IPS-18c (cell line): Measurements from ENCODE around the gene EPS8.

Experiments used
- H3K4me3 ChIP-seq: 2 replicates; pipeline ENCODE4 v1.7.0; 2013; ENCODE audit warnings: low read depth, mild to moderate bottlenecking, low read length, moderate library complexity; ENCODE audit not compliant: insufficient read depth
- H3K9me3 ChIP-seq: one replicate; pipeline ENCODE4 v1.6.1; 2013; ENCODE audit warnings: mild to moderate bottlenecking, low read length, moderate library complexity; ENCODE audit not compliant: control insufficient read depth, insufficient read depth

Gene EPS8

DNA sequence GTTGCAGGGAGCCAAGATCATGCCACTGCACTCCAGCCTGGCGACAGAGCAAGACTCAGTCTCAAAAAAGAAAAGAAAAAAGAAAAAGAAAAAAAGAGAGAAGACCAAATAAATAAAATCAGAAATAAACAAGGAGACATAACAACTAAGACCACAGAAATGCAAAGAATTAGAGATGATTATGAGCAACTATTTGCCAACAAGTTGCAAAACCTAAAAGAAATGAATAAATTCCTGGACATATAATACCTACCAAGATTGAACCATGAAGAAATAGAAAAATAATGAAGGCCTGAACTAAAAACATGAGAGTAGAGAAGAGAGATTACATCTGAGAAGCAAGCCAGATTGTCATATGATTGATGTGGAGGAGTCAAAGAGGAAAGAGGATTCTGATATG is 17.6 kb upstream of the EPS8 start:
- no peaks in the 10 kb centered on the region for H3K9me3 ChIP-seq
- H3K4me3 ChIP-seq: no peak overlapping the region

DNA sequence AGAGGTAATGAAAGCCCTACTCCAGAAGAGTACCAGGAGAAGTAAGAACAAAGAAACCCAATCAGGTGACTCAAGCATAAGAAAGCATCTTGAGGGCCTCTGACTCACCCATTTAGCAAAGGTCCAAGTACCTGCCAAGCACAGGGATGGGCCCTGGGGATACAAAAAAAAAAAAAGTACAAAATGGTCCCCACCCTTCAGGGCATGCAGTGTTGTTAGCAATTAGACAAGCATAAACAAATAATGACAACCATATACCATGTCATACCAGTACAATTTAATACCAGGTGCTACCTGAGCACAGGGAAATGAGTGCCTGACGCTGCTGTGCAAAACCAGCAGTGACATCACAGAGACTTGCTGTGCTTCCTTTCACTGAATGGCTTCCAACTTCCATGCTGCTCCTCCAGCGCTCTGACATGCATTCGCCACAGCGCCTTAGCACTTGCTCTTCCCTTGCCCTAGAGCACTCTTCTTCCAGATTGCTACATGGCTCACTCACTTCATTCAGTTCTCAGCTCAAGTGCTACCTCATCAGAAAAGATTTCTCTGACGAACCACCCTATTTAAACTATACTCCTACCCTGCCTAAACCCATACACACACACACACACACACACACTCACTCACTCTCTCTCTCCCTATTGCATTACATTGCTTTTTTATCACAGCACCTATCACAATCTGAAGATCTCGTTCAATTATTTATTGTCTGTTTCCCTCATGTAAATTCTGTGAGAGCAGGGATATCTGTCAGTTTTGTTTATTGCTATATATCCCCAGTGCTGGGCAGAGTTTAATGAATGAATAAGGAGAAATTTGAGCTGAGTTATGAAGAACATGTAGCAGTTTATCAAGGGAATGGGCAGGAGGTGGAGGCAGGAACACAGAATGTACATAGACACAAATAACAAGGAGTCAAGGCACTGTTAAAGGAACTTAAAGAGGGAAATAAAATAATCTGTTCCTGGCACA is 12.9 kb upstream of the EPS8 start:
- Histone ChIP-seq H3K9me3 (no peaks in the 10 kb centered on the region), H3K4me3 (no peak overlapping the region)

DNA sequence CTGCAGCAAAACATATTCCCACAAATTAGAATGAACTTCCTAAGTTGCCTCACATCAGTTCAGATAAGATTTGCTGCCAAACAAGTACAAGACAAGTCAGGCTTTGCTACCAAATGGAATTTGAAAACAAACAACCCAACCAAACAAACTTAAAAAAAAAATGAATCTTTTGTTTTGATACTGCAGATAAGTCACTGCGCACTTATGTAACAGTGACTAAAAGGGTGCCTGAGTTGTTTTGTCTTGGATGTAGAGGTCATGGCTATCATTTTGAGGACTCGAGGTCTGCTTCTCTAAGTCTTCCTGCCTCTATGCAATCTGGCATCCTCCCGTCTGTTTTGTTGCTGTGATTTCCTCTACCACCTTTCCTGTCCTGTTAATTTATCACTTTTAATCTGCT is 11.1 kb upstream of the EPS8 start:
- Histone ChIP-seq H3K9me3 (no peaks in the 10 kb centered on the region), H3K4me3 (no peak overlapping the region)

DNA sequence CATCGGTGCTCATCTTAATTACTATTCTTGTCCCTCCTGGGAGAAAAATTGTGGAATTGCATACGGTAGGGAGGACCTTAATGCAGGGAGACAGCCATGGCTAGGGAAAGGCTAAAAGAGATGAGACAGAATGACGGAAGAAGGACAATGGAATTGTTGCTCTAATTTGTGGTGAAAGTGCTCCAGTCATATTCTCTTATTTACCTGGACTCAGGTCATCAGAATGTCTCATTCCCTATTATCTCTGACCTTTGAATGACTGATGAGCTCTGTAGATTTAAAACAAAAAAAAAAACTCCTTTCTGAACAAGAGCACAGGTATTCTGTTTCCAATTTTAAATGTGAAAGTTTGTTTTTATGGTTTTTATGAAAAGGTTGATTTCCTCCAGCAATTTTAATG is 8.6 kb upstream of the EPS8 start:
- H3K4me3 ChIP-seq: no peak overlapping the region
- H3K9me3 ChIP-seq: no peaks in the 10 kb centered on the region

DNA sequence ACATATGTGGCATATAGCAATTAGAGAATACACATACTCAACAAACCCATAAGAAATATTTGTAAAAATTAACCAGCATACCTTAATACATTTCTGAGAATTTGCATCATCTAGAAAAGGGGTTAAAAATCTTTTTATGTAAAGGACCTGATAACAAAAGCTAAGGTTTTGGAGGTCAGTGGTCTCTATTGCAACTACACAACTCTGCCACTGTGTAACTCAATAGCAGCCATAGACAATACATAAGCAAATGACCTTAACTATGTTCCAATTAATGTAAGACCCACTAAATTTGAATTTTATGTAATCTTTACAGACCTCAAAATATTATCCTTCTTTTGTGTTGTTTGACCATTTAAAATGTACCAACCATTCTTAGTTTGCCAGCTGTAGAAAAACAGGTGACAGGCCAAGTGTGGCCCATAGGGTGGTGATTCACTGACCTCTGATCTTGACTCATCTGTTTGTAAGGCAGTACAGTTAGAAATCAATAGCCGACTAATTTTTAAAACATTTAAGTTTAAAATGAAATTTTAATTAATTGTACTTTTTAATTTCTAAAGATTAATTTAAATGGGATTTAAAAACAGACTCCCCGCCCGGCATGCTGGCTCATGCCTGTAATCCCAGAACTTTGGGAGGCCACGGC is 7.4 kb upstream of the EPS8 start:
- Histone ChIP-seq H3K9me3 (no peaks in the 10 kb centered on the region), H3K4me3 (no peak overlapping the region)

DNA sequence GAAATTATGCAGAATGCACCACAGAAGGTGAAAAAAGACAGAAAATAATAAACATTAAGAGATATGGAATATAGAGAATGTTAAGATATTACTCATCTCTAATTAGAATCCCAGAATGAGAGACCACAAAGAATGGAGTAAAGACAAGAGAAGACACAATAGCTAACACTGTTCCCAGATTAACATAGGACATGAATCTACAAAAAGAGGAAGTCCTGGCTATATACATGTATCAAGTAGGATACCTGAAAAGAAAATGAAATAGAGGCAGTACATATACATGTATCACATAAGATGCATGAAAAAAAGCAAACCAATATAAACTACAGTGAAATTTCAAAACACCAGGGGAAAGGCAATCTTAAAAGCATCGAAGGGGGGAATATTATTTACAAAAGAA is 5.6 kb upstream of the EPS8 start:
- H3K9me3 ChIP-seq: no peaks in the 10 kb centered on the region

DNA sequence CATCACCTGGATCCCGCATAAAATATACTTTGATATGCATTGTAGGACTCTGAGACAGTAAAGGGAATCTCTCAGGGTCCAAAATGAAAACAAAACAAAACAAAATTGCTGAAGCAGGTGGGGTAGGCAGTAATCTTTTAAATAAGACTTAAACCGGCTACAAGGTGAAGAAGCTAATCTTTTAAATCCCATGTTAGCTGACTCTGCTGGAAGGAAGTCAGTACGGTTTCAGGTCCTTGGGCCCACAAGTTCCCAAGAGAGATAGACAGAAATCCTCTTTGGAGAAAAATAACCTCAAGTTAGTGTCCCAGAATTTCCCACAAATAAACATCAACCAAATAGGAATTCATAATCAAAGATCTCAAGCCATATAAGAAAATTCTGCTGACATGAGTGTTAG is 5.0 kb upstream of the EPS8 start:
- no peak overlapping the region for H3K4me3 ChIP-seq
- H3K9me3 ChIP-seq: no peaks in the 10 kb centered on the region

More for the DNA sequence above, 5.6 kb upstream of the EPS8 start:
- H3K4me3 ChIP-seq: no peak overlapping the region

DNA sequence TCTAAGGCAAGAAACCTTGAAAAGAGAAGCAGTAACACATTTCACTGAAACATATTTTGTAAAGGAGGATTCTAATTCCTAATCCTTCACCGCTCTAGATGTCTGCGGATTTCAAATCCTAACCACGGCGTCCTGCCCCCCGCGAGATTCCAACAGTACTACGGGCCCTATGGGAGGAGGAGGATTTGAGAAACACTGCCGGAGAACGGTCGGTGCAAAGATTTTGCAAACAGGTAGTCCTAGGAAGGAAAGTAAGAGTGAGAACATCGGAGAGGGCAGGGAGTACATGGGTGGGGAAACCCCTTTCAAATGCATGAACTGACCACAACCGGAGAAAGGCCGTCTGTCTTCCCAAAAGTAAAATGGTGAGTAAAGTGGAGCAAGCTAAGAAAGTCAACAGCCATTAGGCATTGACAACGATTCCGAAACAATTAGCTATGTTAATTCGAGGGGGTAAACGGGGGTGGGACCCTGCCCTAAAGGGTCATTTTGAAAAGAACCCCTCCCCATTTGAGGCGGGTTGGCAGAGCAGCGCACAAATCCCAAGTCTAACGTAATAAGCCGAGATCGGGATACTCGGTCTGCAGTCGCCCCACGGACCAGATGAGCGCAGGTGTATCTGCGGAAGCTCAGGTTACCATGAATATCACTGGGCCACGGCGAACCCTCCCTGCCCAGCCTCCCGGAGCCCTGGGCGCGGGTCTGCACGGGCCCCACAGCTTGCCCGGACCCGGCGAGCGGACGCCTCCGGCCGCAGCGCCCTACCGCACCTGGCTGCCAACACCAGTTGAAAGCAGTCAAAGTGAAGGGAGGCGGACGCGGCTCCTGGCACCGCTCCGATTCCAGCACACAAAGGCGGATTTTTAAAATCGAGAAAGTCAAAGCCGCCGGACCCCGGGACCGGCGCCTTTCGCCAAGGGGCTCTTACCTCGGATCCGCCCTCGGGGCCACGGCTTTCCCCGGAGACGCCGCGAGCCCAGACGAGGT is 662 bp downstream of the EPS8 start:
- no peaks in the 10 kb centered on the region for H3K9me3 ChIP-seq
- peak overlapping the region; percentile 78 for H3K4me3 ChIP-seq

DNA sequence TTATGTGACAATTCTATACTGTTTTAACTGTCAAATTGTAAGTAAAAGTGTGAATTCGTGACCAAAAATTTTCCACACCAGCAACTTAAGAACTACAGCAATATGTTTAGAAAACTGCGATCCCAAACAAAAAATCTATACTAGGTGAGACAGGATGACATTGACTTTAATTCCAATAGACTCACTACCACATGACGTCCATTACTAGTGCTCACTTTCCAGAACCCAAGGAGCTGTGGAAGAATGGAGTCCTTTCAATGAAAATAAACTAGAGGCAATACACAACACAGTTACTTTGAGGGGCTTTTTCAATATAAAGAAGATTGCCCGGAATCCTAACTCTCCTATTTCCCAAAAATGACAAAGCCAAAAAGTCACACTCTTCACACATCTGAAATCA is 1.4 kb downstream of the EPS8 start:
- Histone ChIP-seq H3K9me3 (no peaks in the 10 kb centered on the region), H3K4me3 (peak overlapping the region; percentile 78; the same call in 1 of the 2 replicates)

DNA sequence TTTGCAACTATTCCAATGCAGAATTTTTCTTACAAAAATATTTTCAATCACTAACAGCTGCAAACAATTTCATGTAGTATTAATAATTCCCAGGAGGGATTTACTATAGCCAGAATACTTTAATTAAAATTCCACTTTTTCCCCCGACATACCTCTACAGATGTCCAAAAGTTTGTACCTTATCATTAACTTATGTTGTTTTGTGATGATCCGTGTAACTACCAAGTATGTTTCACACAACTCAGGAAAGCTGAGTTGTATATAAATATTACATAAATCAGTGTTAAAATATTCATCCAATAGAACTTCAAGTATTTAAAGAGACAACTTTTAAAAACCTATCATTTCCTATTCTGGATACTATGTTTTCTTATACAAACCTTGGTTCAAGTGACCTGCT is 2.4 kb downstream of the EPS8 start:
- H3K9me3 ChIP-seq: no peaks in the 10 kb centered on the region
- H3K4me3 ChIP-seq: no peak overlapping the region

DNA sequence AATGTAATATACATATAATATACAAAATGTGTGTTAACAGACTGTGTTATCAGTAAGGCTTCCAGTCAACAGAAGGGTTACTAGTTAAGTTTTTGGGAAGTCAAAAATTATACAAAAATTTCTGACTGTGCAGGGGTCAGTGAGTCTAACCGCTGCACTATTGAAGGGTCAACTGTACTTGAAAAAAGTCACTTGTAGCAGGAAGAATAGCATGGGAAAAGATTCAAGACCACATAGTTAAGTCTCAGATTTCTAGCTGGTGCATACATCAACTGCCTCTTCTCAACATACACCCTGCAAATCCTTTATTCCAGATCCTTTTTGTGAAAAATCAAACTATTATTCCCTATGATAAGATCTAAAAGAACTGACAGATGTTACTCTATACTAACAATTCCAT is 5.9 kb downstream of the EPS8 start:
- no peak overlapping the region for H3K4me3 ChIP-seq
- H3K9me3 ChIP-seq: no peaks in the 10 kb centered on the region

DNA sequence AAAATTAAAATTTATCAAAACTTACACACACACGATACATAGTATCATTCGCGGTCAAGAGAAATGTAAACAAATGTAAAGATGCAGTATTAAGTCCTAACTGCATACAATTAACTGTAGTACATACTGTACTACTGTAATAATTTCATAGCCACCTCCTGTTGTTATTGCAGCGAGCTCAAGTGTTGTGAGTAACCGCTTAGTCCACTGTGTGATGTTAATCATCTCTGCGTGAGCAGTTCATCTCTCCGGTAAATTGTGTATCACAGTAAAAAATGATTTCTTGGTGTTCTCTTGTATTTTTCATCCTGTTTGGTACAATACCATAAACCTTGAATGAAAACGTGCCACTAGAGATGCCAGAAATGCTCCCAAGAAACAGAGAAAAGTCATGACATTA is 6.5 kb downstream of the EPS8 start:
- H3K4me3 ChIP-seq: no peak overlapping the region

DNA sequence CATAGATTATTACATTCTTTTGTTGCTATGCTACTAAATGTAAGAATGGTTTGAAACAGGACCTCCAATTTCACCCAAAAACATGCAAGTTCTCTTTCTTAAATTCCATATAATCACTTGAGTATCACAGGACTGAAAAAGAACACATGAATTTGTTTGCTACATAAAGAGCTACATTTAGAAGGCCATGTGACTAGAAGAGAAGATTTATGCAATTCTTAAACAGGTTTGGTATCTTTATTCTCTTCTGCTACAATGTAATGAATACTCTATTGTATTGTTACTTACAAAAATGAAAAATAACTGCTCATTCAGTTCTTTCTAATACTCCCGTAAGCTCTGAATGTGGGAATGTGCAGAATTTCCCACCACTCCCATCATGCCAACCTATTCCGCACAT is 9.3 kb downstream of the EPS8 start:
- Histone ChIP-seq H3K9me3 (no peaks in the 10 kb centered on the region), H3K4me3 (no peak overlapping the region)

More for the DNA sequence above, 6.5 kb downstream of the EPS8 start:
- no peaks in the 10 kb centered on the region for H3K9me3 ChIP-seq

DNA sequence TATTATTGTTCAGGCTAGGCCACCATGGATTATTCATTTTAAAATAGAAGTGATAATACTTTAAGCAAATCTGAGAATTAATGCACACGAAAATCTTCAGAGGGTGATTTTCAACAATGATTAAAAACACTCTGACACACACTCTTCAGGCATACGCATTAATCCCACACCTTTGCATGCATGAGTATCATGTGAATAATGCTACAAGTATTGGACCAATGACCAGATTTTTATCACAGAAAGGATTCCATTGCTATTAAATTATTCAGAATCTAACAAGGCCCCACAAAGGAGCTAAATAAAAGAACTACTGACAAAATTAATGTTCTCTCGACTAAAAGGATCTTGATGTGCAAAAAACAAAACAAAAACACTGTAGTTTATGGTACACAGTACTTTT is 11.1 kb downstream of the EPS8 start:
- Histone ChIP-seq H3K4me3 (no peak overlapping the region), H3K9me3 (no peaks in the 10 kb centered on the region)

DNA sequence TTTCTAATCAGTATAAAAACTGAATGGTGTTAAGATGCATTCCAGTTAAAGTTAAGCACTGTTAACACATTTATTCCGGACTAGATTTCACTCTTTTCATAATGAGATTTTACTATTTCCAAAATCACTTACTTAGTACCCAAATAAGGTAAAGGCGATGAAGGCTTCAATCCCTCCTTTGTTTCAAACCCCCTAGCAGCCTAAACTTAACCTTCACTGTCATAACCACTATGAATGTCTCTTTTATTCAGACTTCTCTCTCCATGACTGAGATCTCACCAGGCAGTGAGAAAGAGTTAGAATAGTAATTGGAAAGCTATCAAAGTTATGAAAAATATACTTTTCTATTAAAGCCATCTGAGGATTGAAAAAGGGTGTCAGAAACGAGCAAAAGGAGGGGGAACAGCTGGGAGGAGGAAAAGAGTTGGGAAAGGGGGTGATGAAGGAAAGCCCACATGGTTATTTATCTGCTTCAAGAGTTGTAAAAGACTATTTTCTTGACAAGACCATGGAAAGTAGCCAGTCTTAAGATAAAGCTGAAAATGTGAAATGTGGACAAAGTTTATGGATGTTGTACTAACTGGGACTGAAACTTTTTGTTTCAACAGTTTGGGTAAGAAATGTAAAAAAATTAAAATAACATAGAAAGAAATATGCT is 11.7 kb downstream of the EPS8 start:
- H3K4me3 ChIP-seq: no peak overlapping the region
- no peaks in the 10 kb centered on the region for H3K9me3 ChIP-seq

DNA sequence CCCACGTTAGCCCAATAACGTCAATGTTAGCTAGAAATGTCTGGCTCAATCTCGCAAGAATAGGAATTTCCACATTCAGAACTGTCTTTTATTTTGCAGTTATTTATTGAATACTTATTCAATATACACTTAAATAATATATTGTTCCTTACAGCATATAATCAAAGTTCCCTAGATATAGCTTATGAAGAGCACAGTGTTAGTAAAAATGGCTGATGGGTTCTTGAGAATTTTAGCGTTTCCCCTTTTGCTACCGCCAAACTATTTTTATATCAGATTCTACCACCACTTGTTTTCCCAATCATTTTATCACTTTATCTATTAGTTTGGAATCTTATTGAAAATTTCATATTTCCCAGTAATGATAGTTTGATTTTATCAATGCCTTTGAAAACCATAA is 12.7 kb downstream of the EPS8 start:
- Histone ChIP-seq H3K9me3 (no peaks in the 10 kb centered on the region), H3K4me3 (no peak overlapping the region)

DNA sequence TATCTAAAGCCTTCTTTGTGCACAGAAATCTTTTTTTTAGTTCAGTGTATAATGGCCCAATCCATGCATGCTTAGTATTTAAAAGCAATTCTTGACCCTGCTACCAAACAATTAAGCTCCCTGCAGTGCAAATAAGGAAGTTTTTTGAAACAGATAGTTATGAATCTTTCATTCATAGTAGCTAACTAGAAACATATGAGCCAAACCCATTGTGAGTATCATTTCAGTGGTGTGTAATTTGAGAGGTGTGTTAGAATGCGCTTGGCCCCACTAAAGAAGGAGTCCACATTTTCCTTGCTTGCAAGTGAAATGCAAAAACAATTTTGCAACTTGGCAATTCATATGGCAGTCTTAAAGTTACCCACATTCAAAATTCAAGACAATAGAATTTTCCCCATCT is 14.4 kb downstream of the EPS8 start:
- Histone ChIP-seq H3K9me3 (no peaks in the 10 kb centered on the region), H3K4me3 (no peak overlapping the region)
